ENCODE data around the gene VPS13C.
"Not testable (repeated sequence)": the region's sequence is repeated elsewhere in the genome, so short reads cannot be mapped to it uniquely, and the experiment has no call there.

Gene VPS13C

DNA sequence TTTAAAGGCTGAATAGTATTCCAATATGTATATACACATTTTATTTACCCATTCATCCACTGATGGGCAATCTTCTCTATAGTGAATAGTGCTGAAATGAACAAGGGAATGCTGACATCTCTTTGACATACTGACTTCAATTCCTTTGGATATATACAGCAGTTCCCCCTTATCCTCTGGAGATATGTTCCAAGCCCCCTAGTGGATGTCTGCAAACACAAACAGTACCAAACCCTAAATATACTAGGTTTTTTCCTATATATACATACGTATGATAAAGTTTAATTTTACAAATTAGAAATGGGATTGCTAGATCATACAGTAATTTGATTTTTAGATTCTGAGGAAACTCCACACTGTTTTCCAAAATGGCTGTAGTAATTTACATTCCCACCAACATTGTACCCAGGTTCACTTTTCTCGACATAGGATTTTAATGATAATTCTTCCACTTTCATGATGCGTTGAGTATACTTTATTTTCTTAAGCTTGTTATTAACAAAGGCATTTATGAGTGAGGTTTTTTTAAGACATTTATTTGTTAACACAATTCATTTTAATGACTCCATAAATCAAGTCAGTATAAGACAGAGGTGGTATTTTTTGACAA is 38.2 kb downstream of the VPS13C start:
- no peak overlapping the region for H3K27ac ChIP-seq
- TF ChIP-seq CTCF (IDR thresholded peaks at IDR 0.05), result peak; percentile 52
- no peak for TF ChIP-seq ZFX (IDR thresholded peaks at IDR 0.05; ENCODE audit: borderline replicate concordance)

DNA sequence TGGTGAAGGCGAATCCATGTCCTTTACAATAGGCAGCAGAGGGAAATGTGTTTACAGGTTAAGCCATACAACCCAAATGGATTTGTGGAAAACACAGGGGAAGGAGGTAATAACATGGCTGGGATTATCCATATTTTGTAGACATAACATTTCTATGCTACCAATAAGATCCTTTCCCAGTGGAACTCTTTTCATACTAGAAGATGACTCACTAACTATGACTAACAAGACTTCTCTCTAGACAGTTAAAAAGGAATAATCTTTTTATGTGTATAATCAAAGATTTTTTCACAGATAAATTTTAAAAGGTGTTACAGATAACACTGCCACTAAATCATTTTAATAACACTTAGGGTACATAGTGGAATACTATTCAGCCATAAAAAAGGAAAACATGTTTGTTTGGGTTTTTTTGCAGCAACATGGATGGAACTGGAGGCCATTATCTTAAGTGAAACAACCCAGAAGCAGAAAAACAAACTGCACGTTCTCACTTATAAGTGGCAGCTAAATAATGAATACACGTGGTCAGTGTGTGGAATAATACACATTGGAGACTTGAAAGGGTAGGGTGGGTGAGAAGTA is 39.6 kb downstream of the VPS13C start:
- no peak for TF ChIP-seq ZFX (IDR thresholded peaks at IDR 0.05; ENCODE audit: borderline replicate concordance)
- TF ChIP-seq CTCF (IDR thresholded peaks at IDR 0.05), result no peak
- H3K27ac ChIP-seq, result no peak overlapping the region

- not testable (repeated sequence) for H3K27ac ChIP-seq
Measured at GRCh38 chr15:62005354-62005753, 54.9 kb downstream of the VPS13C start.

GRCh38 chr15:61997786-61998185 is 62.5 kb downstream of the VPS13C start:
- TF ChIP-seq ZFX (IDR thresholded peaks at IDR 0.05; ENCODE audit: borderline replicate concordance) (no peak), CTCF (IDR thresholded peaks at IDR 0.05) (no peak)
- H3K27ac ChIP-seq, result no peak overlapping the region

DNA sequence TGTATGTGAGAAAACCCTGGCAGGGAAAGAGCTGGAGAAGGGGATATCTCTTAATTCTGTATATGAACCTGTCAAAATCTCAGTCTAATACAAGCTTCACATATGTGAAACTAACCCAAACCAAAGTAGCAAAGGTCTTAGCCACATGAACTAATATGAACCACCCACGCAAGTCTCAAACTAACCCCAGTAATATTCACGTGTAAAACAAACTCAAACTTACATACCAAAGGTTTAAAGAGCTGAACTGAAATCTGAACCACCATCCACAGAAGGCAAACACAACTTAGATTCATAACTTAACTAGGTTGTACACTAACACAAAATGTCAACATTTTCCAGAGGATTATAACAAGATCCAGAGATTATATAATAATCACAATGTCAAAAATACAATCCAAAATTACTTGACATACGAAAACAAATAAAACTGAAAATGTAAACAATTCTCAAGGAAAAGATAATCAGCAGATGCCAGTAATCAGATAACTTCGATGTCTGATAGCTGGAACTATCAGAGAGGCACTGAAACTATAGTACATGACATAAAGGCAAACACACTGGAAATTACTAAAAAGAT is 64.1 kb downstream of the VPS13C start:
- H3K27ac ChIP-seq, result no peak overlapping the region
- TF ChIP-seq CTCF (IDR thresholded peaks at IDR 0.05) (no peak), ZFX (IDR thresholded peaks at IDR 0.05; ENCODE audit: borderline replicate concordance) (no peak)

DNA sequence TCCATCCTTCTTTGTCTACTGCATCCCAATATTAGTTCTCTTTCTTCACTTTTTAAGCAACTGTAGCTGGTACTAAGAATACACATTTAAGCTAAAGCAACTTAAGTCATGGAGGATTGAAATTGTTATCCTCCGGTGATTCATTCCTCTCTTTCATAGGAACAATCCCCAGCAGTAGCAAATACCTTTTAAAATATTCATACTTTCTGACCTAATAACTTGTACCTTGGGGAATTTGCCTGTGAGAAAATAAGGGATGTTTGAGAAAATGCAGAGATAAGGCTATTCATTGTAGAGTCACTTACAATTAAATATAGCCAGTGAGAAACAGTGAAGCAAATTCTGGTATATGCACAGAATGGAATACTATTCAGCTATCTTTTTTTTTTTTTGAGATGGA is 66.0 kb downstream of the VPS13C start:
- H3K27ac ChIP-seq, result no peak overlapping the region
- no peak for TF ChIP-seq CTCF (IDR thresholded peaks at IDR 0.05)
- no peak for TF ChIP-seq ZFX (IDR thresholded peaks at IDR 0.05; ENCODE audit: borderline replicate concordance)

DNA sequence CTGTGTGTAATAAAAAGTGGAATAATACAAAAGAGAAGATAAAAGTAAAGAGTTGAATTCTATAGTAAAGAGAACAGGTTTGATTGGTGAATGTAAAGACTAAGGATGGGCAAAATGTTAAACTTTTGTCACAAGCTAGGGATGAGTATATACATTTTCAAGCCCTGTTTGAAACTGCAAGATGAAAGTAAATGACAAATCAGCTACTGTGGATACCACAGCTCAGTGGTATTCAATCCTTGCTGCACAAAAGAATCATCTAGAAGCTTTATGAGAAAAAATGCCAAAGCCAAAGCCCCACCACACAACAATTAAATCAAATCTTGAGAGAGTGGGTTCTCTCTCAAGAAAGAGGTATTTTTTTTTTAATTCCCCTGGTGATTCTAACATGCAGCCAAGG is 67.7 kb downstream of the VPS13C start:
- H3K27ac ChIP-seq, result no peak overlapping the region
- TF ChIP-seq CTCF (IDR thresholded peaks at IDR 0.05) (no peak), ZFX (IDR thresholded peaks at IDR 0.05; ENCODE audit: borderline replicate concordance) (no peak)

Measured in 22Rv1 (cell line).